Psoas muscle (tissue), 8 donors: ENCODE results near the gene GIPC2. TPM values are rescaled to one million over a fixed set of nuclear protein-coding genes. Genes with fewer than 3 reads are reported as not detected.

Source experiments
- ATAC-seq, 4 donors: fragments of 200-7000 bp; cut with Tn5 transposase; one replicate each; pipeline ENCODE4 v1.9.1; 2020; ENCODE audit warnings: moderate library complexity in 3 of 4, mild to moderate bottlenecking in 2 of 4
- DNase-seq, 2 donors: peaks; one replicate each; pipeline ENCODE4 v3.0.0-alpha.2; 2020
- H3K27ac ChIP-seq: fragments of 200-600 bp; one replicate; pipeline ENCODE4 v1.8.0; 2022
- H3K27me3 ChIP-seq, 3 donors: fragments of 200-600 bp in 1 of 3; one replicate each; pipeline versions ENCODE4 v1.6.1 to v1.8.0; 2013 to 2022; ENCODE audit warnings: low read length in 2 of 3, mild to moderate bottlenecking in 2 of 3, moderate library complexity in 1 of 3; ENCODE audit not compliant: insufficient read depth in 3 of 3
- H3K36me3 ChIP-seq, 2 donors: fragments of 200-600 bp in 1 of 2; one replicate each; pipeline versions ENCODE4 v1.6.1 to v1.8.0; 2013 to 2022; ENCODE audit warnings: low read depth in 1 of 2, mild to moderate bottlenecking in 1 of 2, moderate library complexity in 1 of 2; ENCODE audit not compliant: insufficient read depth in 1 of 2
- H3K4me1 ChIP-seq: fragments of 200-600 bp; one replicate; pipeline ENCODE4 v1.8.0; 2022
- H3K4me3 ChIP-seq: fragments of 200-600 bp; one replicate; pipeline ENCODE4 v1.8.0; 2022; ENCODE audit warnings: mild to moderate bottlenecking
- H3K9me3 ChIP-seq: fragments of 200-600 bp; one replicate; pipeline ENCODE4 v1.8.0; 2022
- WGBS, 3 donors: extraction: QIAGEN DNeasy Blood & Tissue Kit; methylation state at CpG; one replicate each; pipeline versions ENCODE4 v1.1.6 to v1.1.7; 2013; 5-methylcytosine and 5-hydroxymethylcytosine counted together
- intact Hi-C, 2 donors: fragments of 100-400 bp; cut with DNase I; formaldehyde crosslinking; loops; one replicate each; pipeline versions ENCODE4 v1.11.0 to v1.14.2; 2022
- polyA plus RNA-seq, 3 donors: library from polyadenylated mRNA; stranded (reverse); fragments of 200-250 nt; gene quantifications; one replicate each; pipeline ENCODE4 v1.2.3, GENCODE V29; 2013
- total RNA-seq, 4 donors: library from RNA; stranded (reverse); fragmentation: NEBNext Ultra II Directional in 2 of 4; extraction: Animal tissue kit (Norgen Biotek cat#: 25700) in 2 of 4; gene quantifications; one replicate each; pipeline versions ENCODE4 v1.2.1 to v1.2.4, GENCODE V29; 2021 to 2023
- TF ChIP-seq, protein P1 (sequence below): fragments of 200-600 bp; IDR thresholded peaks from one replicate; pipeline ENCODE4 v1.8.0; 2022; ENCODE audit warnings: antibody characterized with exemption
- donor health status: healthy with polysubstance abuse.
- donor health status: DM: no; HTN: no; CAD: no; lungs with moderate emphysema.
- donor health status: Bipolar disorder and iron deficiency.
- donor health status: healthy.
- donor health status: DM: yes; HTN: yes; CAD: no.
- donor health status: DM: no; HTN: no; CAD: no.
- donor health status: DM: no; HTN: no; CAD: no.
- donor health status: DM: yes; HTN: yes; CAD: no.

Gene GIPC2
- total and polyA plus RNA-seq, 7 donors = 0.68 to 1.6 (median 1.2) TPM

DNA sequence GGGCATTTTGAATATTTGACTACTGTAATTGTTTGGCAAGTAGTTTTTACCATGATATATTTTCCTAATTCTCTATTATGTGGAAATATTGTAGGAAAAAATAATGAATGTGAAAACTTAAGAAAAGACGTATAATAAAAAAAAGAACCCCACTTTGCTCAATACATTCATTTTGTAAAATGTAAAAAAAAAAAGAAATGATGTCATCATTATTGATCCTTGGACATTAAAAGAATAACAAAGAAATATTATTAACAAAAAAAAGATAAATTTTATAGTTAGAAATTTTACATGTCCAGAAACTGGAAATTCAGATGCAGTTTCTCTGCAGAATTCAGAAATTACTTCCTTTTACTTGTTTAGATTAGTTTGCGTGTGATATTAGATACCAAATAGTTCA is 5.2 kb downstream of the GIPC2 start:
- 97 to 98% (median 97%) methylated on average over 2 of the region's 2 CpGs for WGBS, 3 donors
- Histone ChIP-seq H3K27me3 (no peaks in the 10 kb centered on the region), H3K36me3 (no peaks in the 10 kb centered on the region), H3K4me1 (peaks cover 33% of the 10 kb centered on the region), H3K9me3 (no peaks in the 10 kb centered on the region), H3K4me3 (no peak overlapping the region), H3K27ac (no peak overlapping the region)
- intact Hi-C loops = no loop called here
- TF ChIP-seq, protein P1, sequence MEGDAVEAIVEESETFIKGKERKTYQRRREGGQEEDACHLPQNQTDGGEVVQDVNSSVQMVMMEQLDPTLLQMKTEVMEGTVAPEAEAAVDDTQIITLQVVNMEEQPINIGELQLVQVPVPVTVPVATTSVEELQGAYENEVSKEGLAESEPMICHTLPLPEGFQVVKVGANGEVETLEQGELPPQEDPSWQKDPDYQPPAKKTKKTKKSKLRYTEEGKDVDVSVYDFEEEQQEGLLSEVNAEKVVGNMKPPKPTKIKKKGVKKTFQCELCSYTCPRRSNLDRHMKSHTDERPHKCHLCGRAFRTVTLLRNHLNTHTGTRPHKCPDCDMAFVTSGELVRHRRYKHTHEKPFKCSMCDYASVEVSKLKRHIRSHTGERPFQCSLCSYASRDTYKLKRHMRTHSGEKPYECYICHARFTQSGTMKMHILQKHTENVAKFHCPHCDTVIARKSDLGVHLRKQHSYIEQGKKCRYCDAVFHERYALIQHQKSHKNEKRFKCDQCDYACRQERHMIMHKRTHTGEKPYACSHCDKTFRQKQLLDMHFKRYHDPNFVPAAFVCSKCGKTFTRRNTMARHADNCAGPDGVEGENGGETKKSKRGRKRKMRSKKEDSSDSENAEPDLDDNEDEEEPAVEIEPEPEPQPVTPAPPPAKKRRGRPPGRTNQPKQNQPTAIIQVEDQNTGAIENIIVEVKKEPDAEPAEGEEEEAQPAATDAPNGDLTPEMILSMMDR = no peak
- DNase-seq = no peak
- ATAC-seq = no peak

DNA sequence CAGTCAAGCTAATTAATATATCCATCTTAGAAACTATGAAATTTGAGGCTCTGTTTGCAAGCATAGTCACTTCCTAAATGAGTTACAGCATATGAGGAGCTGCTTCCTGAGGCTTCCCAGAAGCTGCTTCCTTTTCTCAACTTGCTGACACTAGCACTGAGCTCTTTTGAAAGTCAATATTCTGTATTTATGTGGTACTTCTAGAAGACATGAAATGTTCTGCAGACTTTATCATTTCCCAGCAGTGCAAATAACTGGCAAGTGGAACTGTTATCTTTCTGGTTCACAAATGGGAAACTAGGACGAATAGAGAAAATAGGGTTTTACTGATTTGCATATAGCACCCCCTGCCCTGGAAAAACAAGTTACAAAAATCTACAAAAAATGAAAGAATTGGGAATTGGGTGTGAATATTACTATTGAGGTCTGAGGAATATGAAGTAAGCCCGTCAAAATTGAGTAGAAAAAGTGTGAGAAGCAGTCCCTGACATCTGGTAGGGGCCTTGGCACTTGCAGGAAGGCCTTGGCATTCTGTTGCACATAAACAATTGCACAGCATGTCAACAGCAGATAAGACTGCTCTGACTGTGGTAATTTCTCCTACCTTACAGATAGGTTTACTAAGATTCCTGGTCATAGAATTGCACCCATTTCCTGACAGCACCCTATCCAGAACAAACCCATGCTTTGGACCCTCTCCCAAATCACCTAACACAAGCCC is 7.1 kb downstream of the GIPC2 start:
- H3K27me3 ChIP-seq = no peaks in the 10 kb centered on the region
- intact Hi-C loops = no loop called here
- H3K9me3 ChIP-seq = no peaks in the 10 kb centered on the region
- H3K36me3 ChIP-seq = no peaks in the 10 kb centered on the region
- peaks cover 21% of the 10 kb centered on the region for H3K4me1 ChIP-seq
- H3K27ac ChIP-seq = peak overlapping the region; percentile 5
- no peak overlapping the region for H3K4me3 ChIP-seq
- ATAC-seq (peak in 3 of 4 donors; percentile 30 to 48 (median 44)), DNase-seq (no peak)
- TF ChIP-seq, protein P1 = no peak
- WGBS, 3 donors = 42 to 49% (median 43%) methylated on average over 2 of the region's 2 CpGs

DNA sequence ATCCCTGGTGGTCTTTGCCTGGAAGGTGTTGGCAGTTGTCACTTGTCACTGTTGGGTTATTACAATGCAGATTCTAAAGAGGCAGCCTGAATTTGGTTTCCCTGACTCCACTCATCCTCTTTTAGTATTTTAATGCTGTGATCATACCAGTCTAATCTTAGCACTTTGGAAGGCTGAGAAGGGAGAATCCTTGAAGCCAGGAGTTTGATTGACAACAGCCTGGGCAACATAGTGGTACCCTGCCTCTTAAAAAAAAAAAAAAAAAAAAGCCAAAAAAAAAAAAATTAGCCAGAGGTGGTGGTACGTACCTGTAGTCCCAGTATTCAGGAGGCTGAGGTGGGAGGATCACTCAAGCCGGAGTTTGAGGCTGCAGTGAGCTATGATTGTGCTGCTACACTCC is 7.7 kb downstream of the GIPC2 start:
- Histone ChIP-seq H3K9me3 (no peaks in the 10 kb centered on the region), H3K36me3 (no peaks in the 10 kb centered on the region), H3K27ac (peak overlapping the region; percentile 5), H3K4me1 (peaks cover 19% of the 10 kb centered on the region), H3K27me3 (no peaks in the 10 kb centered on the region), H3K4me3 (no peak overlapping the region)
- 86 to 100% (median 90%) methylated on average over 2 of the region's 2 CpGs for WGBS, 3 donors
- DNase-seq (no peak), ATAC-seq (peak in 3 of 4 donors; percentile 42 to 72 (median 69))
- TF ChIP-seq, protein P1 = no peak
- intact Hi-C loops = no loop called here

DNA sequence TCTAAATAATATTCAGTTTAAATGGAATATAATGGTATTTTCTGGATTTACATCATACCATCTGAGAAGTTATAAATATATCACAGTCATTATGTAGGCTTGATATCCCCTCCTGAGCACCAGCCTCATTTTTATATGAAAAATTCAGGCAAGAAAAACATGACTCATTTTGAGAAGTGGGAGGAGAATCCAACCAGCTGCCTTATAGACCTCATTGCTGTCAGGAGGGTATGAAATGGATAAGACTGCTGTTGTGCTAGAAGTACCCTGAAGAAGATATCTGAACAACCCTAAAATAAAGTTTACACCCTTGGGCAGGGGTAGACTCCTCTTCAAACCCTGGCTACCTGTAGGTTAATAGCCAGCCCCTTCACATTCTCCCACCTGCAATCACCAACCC is 8.8 kb downstream of the GIPC2 start:
- Histone ChIP-seq H3K9me3 (no peaks in the 10 kb centered on the region), H3K27me3 (no peaks in the 10 kb centered on the region), H3K4me1 (peaks cover 15% of the 10 kb centered on the region), H3K27ac (no peak overlapping the region), H3K4me3 (no peak overlapping the region), H3K36me3 (no peaks in the 10 kb centered on the region)
- TF ChIP-seq, protein P1 = no peak
- DNase-seq = no peak
- no peak for ATAC-seq
- intact Hi-C loops = no loop called here

DNA sequence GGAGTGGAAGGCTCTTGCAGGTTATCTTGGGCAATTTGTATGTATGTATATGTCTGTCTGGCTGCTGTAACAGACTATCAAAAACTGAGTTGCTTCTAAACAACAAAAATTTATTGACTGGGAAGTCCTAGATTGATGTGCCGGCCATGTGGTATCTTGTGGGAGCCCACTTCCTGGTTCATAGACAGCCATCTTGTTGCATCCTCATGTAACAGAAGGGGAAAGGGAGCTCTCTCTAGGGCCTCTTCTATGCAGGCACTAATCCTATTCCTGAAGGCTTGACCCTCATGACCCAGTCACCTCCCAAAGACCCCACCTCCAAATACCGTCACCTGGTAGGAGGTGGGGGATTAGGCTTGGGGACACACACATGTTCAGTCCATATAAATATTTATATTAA is 9.2 kb downstream of the GIPC2 start:
- Histone ChIP-seq H3K4me1 (peaks cover 15% of the 10 kb centered on the region), H3K27me3 (no peaks in the 10 kb centered on the region), H3K27ac (no peak overlapping the region), H3K9me3 (no peaks in the 10 kb centered on the region), H3K4me3 (no peak overlapping the region), H3K36me3 (no peaks in the 10 kb centered on the region)
- ATAC-seq (no peak), DNase-seq (no peak)
- WGBS, 3 donors = 49 to 91% (median 50%) methylated on average over 2 of the region's 2 CpGs
- TF ChIP-seq, protein P1 = no peak
- intact Hi-C loops = no loop called here
